Epithelial cell of esophagus (primary cell): ENCODE measurements around the gene ANXA4.

ENCODE experiments used
- DNase-seq: peaks from one replicate; pipeline ENCODE4 v3.0.0; 2010; ENCODE audit warnings: low read depth
- H3K4me3 ChIP-seq: 2 replicates; pipeline ENCODE4 v1.5.1; 2011; ENCODE audit warnings: mild to moderate bottlenecking, low read length, control low read depth
- TF ChIP-seq, protein P1 (sequence below): IDR thresholded peaks from 2 replicates; pipeline ENCODE4 v1.5.1; 2011; ENCODE audit warnings: low read depth, mild to moderate bottlenecking, low read length, control low read depth, inconsistent platforms; ENCODE audit not compliant: insufficient read depth; ENCODE audit errors: missing control alignments

Gene ANXA4

DNA sequence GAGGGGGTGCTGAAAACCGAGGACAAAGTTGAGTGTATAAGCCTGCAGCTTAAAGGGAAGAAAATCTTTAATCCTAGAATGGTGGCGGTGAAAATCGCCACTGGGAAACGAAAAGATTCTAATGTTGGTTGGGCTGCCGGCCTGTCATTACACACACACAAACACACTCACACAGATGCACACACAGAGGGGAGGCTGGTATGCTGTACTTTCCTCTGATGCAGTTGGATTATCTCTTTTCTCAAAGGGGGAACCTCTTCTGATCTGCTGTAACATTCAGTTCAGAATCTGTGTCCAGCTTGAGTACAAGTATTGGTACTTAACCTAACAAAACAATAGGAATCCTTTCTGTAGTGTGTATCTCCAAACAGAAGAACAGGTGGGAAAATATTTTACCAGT, 39.0 kb downstream of the ANXA4 start:
- TF ChIP-seq, protein P1, sequence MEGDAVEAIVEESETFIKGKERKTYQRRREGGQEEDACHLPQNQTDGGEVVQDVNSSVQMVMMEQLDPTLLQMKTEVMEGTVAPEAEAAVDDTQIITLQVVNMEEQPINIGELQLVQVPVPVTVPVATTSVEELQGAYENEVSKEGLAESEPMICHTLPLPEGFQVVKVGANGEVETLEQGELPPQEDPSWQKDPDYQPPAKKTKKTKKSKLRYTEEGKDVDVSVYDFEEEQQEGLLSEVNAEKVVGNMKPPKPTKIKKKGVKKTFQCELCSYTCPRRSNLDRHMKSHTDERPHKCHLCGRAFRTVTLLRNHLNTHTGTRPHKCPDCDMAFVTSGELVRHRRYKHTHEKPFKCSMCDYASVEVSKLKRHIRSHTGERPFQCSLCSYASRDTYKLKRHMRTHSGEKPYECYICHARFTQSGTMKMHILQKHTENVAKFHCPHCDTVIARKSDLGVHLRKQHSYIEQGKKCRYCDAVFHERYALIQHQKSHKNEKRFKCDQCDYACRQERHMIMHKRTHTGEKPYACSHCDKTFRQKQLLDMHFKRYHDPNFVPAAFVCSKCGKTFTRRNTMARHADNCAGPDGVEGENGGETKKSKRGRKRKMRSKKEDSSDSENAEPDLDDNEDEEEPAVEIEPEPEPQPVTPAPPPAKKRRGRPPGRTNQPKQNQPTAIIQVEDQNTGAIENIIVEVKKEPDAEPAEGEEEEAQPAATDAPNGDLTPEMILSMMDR = no peak
- no peak overlapping the region for H3K4me3 ChIP-seq
- no peak for DNase-seq

DNA sequence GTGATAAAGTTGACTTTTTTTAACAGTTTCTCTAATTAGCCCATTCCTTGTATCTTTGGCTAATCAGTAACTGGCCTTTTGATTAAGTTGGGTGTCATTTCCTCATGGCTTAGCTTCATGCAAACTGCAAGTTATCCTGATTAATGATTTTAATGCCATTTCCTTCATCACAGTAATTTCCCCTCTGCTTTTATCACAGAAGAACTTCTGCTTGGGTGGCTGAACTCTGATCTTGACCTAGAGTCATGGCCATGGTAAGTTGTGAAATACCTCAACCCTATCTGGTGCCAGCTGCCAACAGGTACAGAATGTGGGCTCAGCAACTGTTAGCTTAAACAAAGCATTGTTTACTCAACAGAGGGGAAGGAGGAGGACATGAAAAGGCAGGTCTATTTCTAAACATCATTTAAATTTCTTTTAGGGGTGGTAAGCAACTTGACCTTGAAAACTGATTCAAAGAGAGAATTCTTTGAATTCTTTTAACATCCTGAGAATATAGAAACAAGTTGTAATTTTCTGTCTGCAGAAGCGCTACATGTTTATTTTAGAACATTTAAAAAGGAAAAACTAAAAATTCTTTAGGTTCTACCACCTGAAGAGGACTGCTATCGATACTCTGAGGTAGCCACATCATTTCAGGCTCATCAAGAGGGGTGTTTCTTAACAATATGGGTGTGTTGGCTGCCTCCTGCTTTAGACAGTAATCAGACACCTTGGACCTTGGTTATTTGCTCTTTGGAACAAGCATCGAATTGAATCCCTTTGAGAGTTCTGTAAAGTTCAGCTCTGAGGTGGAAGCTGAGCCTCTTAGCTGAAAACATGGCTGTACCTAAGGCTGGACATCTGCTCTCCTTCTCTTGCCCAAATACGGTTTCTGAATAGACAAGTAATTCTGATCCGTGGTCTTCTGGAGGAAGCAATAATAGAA, 39.7 kb downstream of the ANXA4 start:
- DNase-seq = peak; percentile 46

DNA sequence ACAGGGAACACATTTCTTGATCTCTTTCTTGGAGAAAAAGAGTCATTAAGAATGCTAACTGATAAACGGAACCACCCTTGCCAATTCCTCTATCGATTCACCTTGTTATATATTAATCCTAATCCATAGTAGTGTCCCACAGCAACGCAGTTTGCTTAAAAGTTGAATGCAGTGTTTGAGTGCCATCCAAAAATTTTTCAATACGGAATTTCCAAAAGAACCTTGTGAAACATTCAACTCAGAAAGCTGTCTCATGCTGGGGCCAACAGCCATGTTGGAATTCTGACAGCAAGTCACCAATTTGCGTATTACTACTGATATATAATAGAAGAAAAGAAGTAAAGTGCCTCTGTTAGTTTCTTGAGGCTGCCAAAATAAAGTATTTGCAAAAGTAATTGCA, 42.3 kb downstream of the ANXA4 start:
- TF ChIP-seq, protein P1 = no peak
- H3K4me3 ChIP-seq = no peak overlapping the region
- no peak for DNase-seq

More for the DNA sequence above, 39.7 kb downstream of the ANXA4 start:
- TF ChIP-seq, protein P1 = no peak
- H3K4me3 ChIP-seq = no peak overlapping the region

DNA sequence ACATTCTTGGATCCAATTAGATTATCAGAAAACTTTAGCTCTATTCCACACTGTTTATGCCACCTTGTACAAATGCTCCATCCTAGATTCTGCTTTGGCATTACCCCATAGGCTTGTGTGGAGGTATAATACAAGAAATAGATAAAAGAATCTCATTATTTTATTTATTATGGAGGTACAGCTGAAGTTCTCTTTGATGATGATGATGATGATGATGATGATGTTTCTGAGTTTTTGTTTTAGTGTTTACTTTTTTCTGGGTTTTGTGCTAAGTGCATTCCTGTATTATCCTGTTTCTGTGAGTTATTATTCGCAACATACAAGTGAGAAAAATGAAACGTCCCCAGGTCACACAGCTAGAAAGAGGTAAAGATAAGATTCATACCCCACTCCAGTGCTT, 43.4 kb downstream of the ANXA4 start:
- DNase-seq = no peak
- TF ChIP-seq, protein P1 = no peak
- no peak overlapping the region for H3K4me3 ChIP-seq

DNA sequence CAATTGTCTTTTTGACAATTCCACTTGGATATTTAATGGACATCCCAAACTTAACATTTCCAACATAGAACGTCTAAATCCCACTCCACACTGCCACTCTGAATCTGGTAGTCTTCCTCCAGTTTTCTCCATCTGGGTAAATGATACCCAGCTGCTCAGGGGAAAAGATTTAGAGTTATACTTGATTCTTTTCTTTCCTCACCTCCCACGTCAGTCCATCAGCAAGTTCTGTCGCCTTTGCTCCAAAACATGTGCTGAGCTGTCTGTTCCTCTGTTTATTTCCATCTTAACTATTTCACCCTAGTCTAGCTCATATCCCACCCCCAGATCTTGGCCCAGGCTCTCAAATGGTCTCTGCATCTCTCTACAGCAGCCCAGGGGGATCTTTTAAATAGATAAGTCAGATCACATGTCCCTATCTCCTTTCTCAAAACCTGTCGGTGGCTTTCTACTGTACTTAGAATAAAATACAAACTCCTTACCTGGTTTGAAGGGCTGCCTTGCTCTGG, 44.2 kb downstream of the ANXA4 start:
- no peak overlapping the region for H3K4me3 ChIP-seq
- no peak for DNase-seq
- TF ChIP-seq, protein P1 = no peak

DNA sequence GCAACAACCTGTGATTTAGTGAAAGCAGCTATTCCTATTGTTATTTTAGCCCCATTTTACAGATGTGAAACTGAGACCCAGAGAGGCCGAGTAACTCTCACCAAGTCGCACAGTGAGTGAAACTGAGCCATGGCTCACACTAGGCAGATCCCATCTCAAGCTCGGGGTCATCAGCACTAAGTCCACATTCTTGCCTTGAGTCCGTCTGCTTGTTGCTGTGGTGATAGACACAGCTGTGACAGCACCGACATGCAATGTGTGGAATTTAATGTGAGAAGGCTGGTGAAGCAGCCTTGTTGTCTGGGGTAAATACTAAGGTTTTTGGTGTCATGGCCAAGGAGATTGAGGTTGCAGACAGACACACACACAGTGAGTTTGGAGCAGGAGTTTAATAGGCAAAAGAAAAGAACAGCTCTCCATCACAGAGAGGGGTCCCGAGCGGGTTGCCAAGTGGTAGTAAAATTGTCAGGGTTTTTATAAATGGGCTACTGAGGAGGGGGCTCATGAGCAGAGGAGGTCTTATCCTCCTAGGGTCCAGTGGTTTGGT, 47.3 kb downstream of the ANXA4 start:
- no peak for DNase-seq
- H3K4me3 ChIP-seq = no peak overlapping the region

More for the DNA sequence above, 47.3 kb downstream of the ANXA4 start:
- TF ChIP-seq, protein P1 = no peak
